ENCODE measurements around the gene IMMP2L.
"Not testable (repeated sequence)": the region's sequence is repeated elsewhere in the genome, so short reads cannot be mapped to it uniquely, and the experiment has no call there.

IMMP2L gene

DNA sequence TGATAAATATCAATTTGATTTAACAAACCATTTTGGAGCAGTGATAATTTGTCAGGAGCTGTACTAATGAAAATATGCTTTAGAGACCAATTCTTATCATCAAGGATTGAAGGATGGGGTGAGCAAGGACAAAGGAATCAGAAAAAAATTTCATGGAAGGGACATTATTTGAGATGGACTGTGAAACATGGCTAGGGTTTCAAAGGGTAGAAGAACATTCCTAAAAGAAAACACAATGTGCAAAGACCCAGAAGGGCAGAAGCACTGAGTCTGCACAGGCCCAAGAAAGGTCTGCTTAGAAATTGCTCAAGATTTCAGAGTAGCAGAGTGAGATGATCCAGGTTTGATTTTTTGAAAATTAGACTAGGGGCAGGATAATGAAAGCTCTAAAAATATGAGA lies 296.9 kb downstream of the IMMP2L start:
- no peak for DNase-seq

DNA sequence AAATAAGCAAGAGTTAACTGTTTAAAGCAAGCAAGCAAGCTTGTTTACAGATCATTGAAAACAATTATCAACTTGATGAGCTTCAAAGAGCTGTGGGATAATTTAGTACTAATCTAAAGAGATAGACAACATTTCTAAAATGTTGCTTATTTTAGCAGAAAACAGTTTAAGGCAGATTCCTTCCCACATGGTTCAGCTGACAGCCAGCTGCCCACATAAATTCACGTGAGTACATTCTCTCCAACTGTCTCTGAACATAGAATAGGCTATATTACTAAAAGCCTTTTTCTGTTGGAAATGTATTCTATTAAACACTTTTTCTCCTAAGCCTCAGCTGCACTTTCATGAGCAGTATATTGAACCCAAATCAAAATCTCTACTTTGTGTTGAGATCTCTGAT lies 297.3 kb downstream of the IMMP2L start:
- peak in 2 of 58 donors; percentile 3 to 14 for DNase-seq

DNA sequence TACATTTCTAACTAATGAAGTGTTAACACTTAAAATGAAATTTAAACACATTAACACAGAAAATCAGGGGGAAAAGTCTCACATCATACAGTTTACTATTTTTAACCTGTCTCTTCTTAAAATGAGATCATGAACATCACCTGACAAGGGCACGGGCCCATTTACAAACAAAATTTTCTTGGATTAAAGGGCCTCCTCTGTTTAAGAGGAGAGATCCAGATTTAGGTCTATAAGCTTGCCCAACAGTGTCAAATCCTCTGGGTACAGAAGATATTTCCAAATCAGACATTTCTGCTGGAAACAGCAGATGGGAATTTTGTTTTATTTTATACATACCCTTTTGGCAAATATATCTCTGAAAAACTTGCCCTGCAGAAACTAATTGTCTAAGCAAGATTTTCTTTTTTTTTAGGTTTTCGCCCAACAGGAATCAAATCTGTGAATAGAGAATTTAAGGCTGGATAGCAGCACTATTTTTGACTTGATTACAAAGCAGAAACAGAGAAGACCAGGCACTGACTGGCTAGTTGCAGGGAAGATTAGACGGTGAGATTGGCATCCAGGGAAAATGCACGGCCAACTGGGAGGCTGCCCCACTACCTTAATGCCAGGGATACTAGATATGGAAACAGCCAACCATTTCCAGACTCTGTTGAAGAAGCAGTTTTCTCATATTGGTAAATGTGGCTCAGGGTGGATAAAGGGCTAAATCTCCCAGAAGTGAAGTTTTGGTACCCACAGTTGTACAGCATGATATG lies 298.0 kb downstream of the IMMP2L start:
- DNase-seq, result peak in 9 of 58 donors; percentile 1 to 14 (median 6)

DNA sequence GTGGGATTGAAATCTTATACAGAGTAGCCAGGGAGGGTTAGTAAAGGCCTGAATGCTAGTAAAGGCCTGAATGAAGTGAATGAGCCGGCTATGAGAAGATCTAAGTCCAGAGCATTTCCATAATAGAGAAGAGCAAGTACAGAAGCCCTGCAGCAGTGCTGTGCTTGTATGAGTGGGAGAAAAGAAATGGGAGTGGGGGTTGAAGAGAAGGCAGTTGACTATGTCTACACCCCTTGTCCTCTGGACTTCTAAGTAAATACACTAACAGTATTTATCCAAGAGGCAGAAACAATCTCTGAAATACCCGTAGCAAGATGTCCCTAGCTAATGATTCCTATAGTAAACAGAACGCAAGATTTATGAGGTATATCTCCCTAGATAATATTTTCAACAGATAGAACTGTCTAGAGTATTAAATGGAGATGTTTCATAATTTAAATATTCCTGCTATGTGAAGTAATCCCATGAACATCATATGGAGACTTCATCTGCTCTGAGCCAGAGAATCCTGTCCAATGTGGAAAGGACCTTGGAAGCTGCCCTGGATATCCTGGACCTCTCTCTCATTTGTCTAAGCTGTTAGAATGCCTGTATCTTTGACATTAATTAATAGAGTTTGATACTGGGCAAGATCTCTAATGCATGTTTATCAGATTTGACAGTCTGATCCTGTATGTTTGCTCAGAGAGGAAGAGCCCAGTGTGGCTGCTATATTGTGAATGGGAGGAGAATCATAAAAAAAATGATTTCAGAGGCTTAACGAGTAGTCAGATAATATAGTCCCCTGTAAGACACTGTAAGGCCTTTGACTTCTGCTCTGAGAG lies 299.8 kb downstream of the IMMP2L start:
- DNase-seq, result no peak

DNA sequence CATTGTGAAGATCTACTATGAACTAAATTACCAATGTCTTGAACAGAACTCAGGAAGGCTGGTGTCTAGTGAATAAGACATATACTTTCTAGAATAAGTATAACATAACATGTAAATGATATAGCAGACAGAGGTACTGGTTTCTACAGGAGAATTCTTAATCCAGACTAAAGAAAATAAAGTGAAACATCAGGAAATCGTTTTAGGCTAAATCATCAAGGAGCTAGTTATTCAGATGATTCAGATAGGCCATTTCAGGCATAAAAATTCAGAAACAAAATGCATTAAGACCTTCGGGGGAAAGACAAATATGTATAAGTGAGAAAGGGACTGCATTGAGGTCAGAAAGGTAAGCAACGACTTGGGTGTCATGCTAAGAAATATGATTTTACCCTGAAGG lies 300.8 kb downstream of the IMMP2L start:
- no peak for DNase-seq

DNA sequence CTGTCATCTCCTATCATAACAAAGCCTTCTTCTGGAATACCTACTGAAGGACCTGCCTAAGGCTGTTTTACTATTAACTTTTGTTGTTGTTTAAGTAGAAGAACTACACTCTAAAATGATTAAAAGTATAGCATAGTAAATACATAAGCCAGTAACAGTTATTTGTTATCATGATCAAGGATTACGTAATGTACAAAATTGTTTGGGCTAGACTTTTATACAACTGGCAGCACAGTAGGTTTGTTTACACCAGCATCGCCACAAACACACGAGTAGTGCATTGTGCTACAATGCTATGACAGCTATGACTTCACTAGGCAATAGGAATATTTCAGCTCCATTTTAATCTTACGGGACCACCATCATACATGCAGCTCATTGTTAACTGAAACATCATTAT lies 302.3 kb downstream of the IMMP2L start:
- DNase-seq, result no peak

DNA sequence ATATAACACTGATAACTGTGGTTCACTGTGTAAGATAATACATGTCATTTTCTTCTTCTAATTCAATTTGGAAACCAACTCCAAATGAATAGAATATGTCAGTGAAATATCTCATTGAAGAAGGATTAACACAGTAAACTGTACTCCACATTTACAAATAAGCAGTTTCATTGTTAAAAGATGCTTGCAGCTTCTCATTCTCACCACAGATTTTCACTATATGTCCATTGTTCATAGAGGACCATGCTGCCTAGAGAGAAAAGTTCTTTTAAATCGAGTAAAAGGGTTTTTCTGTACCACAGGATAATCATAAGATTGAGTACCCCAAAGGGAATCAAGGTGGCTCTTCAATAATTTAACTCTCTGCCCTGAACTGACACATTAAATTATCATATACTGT lies 305.9 kb downstream of the IMMP2L start:
- DNase-seq, result no peak

DNA sequence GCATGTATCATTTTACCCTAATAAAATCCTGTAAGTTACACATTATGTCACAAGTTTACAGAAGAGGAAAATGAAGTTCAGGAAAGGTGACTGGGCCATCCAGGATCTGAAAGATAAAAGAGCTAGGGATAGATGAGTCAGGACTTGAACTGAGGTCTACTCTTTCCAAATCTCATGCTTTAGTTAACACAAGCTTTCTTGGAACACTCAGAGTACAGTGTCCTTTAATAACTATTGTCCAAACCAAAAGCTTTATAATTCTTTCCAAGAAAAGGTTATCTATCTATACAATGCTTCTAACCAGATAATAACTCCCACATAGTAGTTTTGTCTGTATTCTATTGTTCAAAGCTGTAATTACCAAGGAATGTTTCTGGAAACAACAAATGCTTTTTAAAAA lies 306.7 kb downstream of the IMMP2L start:
- DNase-seq, result no peak

DNA sequence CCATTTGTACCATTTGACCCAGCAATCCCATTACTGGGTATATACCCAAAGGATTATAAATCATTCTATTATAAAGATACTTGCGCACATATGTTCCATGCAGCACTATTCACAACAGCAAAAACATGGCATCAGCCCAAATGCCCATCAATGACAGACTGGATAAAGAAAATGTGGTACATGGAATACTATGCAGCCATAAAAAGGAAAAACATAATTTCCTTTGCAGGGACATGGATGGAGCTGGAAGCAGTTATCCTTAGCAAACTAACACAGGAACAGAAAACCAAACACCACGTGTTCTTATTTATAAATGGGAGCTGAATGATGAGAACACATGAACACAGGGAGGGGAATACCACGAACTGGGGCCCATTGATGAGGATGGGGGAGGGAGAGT lies 310.9 kb downstream of the IMMP2L start:
- not testable (repeated sequence) for DNase-seq

DNA sequence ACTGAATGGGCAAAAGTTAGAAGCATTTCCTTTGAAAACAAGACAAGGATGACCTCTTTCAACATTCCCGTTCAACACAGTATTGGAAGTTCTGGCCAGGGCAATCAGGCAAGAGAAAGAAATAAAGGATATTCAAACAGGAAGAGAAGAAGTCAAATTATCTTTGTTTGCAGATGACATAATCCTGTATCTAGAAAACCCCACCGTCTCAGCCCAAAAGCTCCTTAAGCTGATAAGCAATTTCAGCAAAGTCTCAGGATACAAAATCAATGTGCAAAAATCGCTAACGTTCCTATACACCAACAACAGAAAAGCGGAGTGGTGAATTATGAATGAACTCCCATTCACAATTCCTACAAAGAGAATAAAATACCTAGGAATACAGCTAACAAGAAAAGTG lies 312.5 kb downstream of the IMMP2L start:
- DNase-seq, result not testable (repeated sequence)

DNA sequence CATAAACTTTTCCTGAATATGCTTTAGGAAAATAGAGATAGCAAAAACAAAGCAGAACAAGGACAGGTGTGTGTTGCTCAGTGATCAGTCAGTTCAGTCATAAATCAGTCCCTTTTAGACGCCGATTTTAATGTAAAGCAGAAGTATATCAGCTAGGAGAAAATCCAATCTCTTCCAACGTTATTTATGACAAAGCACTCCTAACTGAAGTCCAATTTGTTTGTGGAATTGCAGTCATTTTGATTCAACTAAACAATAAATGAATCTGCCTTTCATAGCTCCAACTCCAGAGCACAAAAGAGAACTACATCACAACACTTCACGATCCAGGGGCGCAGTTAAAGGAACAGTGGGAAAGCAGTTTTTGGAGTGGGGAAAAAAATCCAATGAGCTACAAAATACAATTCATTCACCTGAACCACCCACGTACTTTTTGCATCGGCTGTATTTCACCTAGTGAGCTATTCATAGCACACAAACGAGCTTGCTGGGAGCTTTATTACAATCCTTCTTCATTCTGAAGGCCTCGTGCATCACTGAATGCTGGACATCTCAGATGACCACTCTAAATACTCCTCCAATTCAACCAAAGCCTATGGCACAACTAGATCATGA lies 320.0 kb downstream of the IMMP2L start:
- no peak for DNase-seq

DNA sequence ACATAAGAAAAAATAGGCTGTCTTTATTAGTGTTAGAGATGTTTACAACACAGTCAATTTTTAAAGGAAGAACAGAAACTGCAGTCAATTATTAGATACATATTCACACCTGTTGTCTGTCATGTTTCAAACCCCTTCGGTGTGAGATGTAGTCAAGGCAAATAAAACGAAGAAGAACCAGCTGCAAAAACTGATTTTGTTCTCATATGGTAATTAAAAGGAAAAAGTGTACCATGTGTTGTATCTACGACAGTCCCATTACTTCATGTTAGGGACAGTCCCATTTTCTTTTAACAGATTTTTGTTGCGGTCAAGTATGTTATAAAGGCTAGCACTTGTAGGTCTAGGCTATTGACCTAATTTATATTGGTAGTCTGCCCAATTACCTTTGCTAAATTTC lies 321.9 kb downstream of the IMMP2L start:
- DNase-seq, result no peak

DNA sequence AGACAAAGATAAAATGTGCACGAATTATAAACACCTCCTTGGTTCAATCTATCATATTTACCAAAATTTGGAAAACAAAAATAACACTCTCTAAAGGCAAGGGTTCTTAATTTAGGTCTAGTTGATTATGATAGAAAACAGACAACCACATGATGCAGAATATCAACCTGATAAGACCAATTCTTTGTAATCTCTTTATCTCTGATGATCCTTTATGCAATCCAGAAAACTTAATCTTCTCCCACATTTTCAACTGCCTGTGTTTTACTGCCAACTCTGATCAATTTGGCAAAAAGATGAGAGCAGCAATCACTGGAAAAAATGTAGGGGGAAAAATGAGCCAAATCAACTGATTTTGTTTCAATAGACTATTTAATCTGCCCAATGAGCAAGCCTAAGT lies 322.9 kb downstream of the IMMP2L start:
- no peak for DNase-seq

DNA sequence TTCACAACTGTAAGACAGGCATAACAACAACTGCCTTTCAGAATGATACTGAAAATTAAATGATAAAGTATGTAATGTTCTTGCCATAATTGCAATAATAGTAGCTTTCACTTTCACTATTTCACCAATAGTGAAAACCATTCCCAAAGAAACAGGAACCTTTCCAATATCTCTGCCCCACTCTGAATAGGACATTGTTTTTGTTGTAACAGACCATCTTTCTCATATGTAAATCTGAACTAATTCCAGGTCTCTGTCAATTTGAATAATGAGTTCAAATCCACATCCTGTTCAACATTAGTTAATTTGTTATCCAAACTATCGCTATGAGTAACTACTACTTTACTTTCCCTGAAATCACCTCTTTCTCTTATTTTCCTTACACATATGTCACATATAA lies 323.4 kb downstream of the IMMP2L start:
- DNase-seq, result no peak

DNA sequence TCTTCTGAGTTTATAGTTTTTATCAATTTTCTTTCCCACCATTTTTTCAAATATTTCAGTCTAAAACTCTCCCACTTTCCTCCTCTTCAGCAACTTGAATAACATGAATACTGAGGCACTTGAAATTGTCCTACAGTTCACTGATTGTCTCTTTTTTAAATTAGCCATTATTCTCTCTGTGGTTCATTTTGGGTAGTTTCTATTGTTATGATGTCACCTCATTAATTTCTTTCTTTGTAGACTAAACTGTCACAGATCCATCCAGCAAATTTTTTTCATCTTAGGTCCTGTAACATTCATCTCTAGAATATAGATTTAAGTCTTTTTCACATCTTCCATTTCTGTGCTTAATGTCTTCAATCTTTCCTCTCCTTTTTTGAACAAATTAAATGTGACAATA lies 326.6 kb downstream of the IMMP2L start:
- no peak for DNase-seq

DNA sequence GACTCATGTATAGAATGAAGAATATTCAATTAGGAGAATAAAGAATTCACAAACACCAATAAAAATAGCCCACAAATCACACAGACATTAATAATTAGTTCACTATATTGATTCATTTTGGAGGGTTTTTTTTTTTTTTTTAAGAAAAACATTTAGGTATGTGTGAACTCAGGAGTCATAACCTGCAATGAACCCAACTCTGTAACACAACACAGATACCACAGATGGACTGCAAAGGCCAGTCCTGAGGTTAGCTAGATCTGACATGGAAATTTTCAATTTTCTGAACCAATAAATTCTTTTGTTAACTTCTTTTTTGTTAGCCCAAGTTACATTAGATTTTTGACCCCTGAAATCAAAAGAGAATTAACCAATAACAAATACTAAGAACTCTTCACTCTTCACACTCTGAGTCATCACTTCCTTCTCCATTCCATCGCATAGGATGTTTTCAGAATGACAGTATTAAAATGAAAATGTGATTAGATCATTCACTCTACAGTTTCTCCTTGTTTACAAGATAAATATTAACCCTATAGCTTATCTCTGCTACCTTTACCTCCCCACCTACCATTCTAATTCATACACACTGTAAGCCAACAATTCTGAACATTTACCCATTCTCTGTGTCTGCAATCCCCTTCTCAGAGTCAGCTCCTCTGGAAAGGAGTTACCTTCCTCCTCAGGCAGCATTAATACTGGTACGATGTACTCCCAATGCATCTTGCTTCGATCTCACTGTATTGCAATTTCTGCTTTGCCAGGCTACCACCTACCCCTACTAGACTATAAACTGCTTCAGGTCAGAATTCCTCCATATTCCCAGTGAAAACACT lies 329.8 kb downstream of the IMMP2L start:
- no peak for DNase-seq

DNA sequence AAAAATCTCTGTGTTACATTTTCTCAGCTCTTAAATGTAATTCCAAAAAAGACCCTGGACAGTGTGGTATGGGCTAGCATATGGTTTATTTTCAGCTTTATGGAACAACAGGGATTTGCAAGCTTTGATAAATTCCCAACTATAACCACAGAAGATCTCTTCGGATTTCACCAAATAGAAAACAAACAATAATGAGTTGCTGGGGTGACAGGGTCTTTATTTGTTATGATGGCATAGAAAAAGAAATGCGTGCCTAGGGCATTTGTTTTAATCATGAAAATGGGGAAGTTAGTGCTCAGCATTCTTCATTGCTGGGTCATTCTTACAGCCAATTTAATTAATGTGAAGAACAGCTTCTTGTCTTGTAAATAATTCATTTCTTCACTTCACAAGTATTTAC lies 332.4 kb downstream of the IMMP2L start:
- DNase-seq, result no peak

DNA sequence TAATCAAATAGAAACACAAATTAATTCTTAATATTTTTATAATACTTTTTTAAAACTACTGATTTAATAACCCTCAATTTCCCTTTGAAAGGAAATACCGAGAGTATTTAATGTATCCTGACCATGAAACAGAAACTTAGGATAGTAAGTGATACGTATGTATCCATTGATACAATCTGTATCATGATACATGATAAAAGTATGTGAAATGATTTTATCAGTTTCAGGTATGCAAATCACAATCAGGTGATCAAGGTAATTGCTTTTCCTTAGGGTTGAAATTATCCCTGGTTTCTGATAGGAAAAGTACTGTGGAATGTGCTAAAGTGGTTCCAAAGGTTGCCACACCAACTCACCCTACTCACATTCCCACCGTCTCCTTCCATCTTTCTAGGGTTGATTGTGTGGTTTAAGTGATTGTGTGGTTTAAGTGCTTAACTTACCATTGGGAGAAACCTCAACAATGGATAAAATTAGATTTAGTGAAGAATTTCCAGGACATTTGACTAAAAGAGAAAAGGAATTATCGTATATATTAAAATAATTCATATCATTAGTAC lies 333.0 kb downstream of the IMMP2L start:
- DNase-seq, result no peak

DNA sequence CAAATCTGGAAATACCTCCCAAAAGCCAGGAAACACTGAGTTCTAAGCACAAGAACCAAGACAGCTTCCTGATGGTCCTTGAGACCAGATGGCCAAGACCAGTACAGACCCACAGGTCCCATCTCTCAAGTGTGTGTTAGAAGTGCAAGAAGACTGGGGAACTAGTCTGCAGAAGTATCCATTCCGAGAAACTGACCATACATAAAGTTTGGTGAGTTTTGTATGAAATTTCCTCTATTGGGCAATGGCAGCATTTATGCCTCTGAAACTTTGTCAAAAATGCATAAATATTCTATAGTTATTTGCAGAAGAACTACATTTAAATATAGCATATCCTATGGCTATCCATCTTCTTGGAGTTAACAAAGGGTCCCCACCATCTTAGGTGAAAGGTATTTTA lies 333.9 kb downstream of the IMMP2L start:
- no peak for DNase-seq

DNA sequence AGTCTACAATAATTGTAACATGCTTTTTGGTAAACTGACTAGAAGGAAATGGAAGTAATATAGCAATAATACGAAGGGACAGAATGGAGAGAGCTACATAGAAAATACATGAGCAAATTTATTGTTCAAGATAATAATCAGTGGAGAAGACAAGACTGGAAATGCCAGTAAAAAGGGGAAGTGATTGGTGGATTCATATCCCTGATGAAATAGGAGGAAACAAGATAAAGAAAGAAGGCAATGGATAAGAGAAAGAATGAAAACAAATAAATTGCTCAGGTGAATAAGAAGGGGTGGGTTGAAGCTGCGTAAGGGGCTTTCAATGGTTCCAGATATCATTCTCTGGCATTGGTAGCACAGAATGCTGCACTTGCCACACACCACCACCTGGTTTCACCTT lies 335.5 kb downstream of the IMMP2L start:
- no peak for DNase-seq
